ENCODE data around the gene MDH2. TPM values are rescaled to one million over a fixed set of nuclear protein-coding genes. Genes with fewer than 3 reads are reported as not detected.
"Not testable (repeated sequence)": the region's sequence is repeated elsewhere in the genome, so short reads cannot be mapped to it uniquely, and the experiment has no call there.

Gene MDH2
- total and polyA plus RNA-seq, 2 of the 8 experiments (the other 6 are each of a cell fraction or from before 2014, with no cell fraction given): 203 to 254 TPM

DNA sequence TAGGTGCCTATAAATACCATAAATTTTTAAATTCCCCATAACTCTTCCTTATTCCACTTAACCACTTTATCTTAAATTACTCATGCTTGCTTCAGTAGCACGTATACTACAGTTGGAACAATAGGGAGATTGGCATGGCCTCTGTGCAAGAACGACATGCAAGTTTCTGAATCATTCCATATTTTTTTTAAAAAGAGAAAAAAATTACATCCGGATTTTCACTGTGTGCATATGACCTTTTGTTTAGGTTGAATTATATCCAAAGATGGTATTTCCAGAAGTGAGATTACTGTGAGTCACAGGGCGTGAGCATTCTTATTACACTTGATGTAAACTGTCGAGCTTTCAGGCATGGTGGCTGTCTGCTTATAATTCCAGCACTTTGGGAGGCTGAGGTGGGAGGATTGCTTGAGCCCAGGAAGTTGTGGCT, 39.5 kb downstream of the MDH2 start:
- H3K27me3 ChIP-seq (replicated peaks in 1 of 4; ENCODE audit: control insufficient read depth in 3 of 4, extremely low read depth in 1 of 4, insufficient read depth in 3 of 4, low read length in 3 of 4); H3K4me2 ChIP-seq (ENCODE audit: insufficient read depth in 1 of 2, low read depth in 2 of 2, low read length in 2 of 2); H4K91ac ChIP-seq (replicated peaks; ENCODE audit: insufficient read length, low read length); H3K9ac ChIP-seq (replicated peaks in 1 of 4; ENCODE audit: extremely low read depth in 1 of 4, low read depth in 3 of 4, low read length in 3 of 4); FAIRE-seq; H2BK20ac ChIP-seq (ENCODE audit: low read length); H2AK5ac ChIP-seq (ENCODE audit: low read depth, low read length); H3K23me2 ChIP-seq (ENCODE audit: low read depth, low read length); H3K9me3 ChIP-seq (ENCODE audit: insufficient read depth in 2 of 2, low read depth in 1 of 2, low read length in 1 of 2); H3K18ac ChIP-seq (ENCODE audit: extremely low read depth, low read length); H2BK12ac ChIP-seq (ENCODE audit: low read depth, low read length); H3K4me3 ChIP-seq (ENCODE audit: extremely low read depth in 1 of 4, insufficient read depth in 2 of 4, low read depth in 3 of 4, low read length in 4 of 4); H3K23ac ChIP-seq (ENCODE audit: insufficient read length); H3K79me1 ChIP-seq (ENCODE audit: low read depth, low read length); H3K4me1 ChIP-seq (replicated peaks in 1 of 4; ENCODE audit: control insufficient read depth in 3 of 4, insufficient read depth in 4 of 4, low read length in 3 of 4); H3K79me2 ChIP-seq (ENCODE audit: control insufficient read depth in 1 of 2, insufficient read depth in 2 of 2, low read length in 2 of 2); H2BK5ac ChIP-seq (ENCODE audit: low read depth, low read length); H3K14ac ChIP-seq (ENCODE audit: insufficient read length); H3K56ac ChIP-seq (replicated peaks; ENCODE audit: insufficient read length, low read depth, low read length); H3K27ac ChIP-seq (ENCODE audit: low read depth, low read length); H2BK15ac ChIP-seq (ENCODE audit: low read length); DNase-seq (ENCODE audit: low read depth in 1 of 2, low spot score in 2 of 2); H2BK120ac ChIP-seq (replicated peaks; ENCODE audit: low read depth, low read length); H4K20me1 ChIP-seq (replicated peaks in 1 of 2; ENCODE audit: control insufficient read depth in 1 of 2, insufficient read depth in 2 of 2, low read length in 2 of 2); H2AFZ ChIP-seq (ENCODE audit: low read length); H3K4ac ChIP-seq (replicated peaks; ENCODE audit: insufficient read length, low read depth, low read length); H3K36me3 ChIP-seq (ENCODE audit: control insufficient read depth in 2 of 4, insufficient read depth in 4 of 4, low read length in 3 of 4); H4K5ac ChIP-seq (ENCODE audit: insufficient read length, low read depth, low read length); POLR2A ChIA-PET (ENCODE audit: partially characterized antibody); H4K8ac ChIP-seq (ENCODE audit: extremely low read depth, insufficient read depth, low read length): not testable (repeated sequence)
- 79% methylated on average over 5 of the region's 5 CpGs; no CpG with 5 or more reads in 1 of the 2 experiments for WGBS, 2 experiments (ENCODE audit: extremely low coverage in 1 of 2, insufficient coverage in 1 of 2, insufficient read length in 1 of 2, insufficient replicate concordance in 2 of 2, low coverage in 1 of 2, low lambda C conversion rate in 2 of 2, missing lambda C conversion rate in 1 of 2)
- CTCF ChIA-PET (ENCODE audit: partially characterized antibody): interaction anchor here (1.8 kb wide), 1 partner anchor 91 kb away, joined by 6 read pairs; no protein-coding TSS in a partner anchor
